K562 (cell line): ENCODE data around the gene CCDC28B. TPM values are rescaled to one million over a fixed set of nuclear protein-coding genes. Genes with fewer than 3 reads are reported as not detected.

Experiments
- BMI1 ChIP-seq: fragments of 150-350 bp; IDR thresholded peaks from 2 replicates; pipeline ENCODE4 v1.6.1; 2014; ENCODE audit warnings: low read length
- CREB5 ChIP-seq: fragments of 250-450 bp; sonication (Bioruptor Pico); IDR thresholded peaks from 2 replicates; pipeline ENCODE4 v1.5.0; 2020; ENCODE audit warnings: mild to moderate bottlenecking
- KDM5B ChIP-seq: fragments of 200-600 bp; sonication (generic); IDR thresholded peaks from 2 replicates; pipeline ENCODE4 v1.6.1; 2012; ENCODE audit warnings: low read depth, mild to moderate bottlenecking, moderate library complexity, low read length, control low read depth, inconsistent platforms; ENCODE audit not compliant: insufficient replicate concordance
- NFATC3 ChIP-seq: fragments of 450-650 bp; IDR thresholded peaks from 2 replicates; pipeline ENCODE4 v1.6.1; 2017; ENCODE audit warnings: mild to moderate bottlenecking
- NR3C1 ChIP-seq: sonication (generic); formaldehyde crosslinking; IDR thresholded peaks from 2 replicates; pipeline ENCODE4 v1.8.1; 2022; ENCODE audit warnings: missing genetic modification reagents
- RBM34 ChIP-seq: fragments of 200-400 bp; formaldehyde crosslinking; IDR thresholded peaks from 2 replicates; pipeline ENCODE4 v1.6.1; 2018; ENCODE audit warnings: low read length, borderline replicate concordance; ENCODE audit not compliant: insufficient read depth
- RNF2 ChIP-seq: sonication (generic); IDR thresholded peaks from 2 replicates; pipeline ENCODE4 v1.6.1; 2016
- SMAD1 ChIP-seq: fragments of 150-350 bp; IDR thresholded peaks from 2 replicates; pipeline ENCODE4 v1.6.1; 2014; ENCODE audit warnings: low read length, low read depth; ENCODE audit not compliant: partially characterized antibody
- THAP12 ChIP-seq: fragments of 250-450 bp; sonication (Bioruptor Pico); IDR thresholded peaks from 2 replicates; pipeline ENCODE4 v1.9.0; 2021; ENCODE audit warnings: mild to moderate bottlenecking, inconsistent platforms
- ZNF586 ChIP-seq: fragments of 450-650 bp; formaldehyde crosslinking; conservative IDR thresholded peaks from 2 replicates; pipeline ENCODE4 v1.4.0; 2020; ENCODE audit warnings: mild to moderate bottlenecking, moderate library complexity
- polyA plus RNA-seq, 8 experiments: library from polyadenylated mRNA; depleted of rRNA in 4 of 8; stranded (reverse) in 5 of 8; unstranded in 3 of 8; fragments of >200 nt; fragmentation: Nextera tagmentation in 2 of 8; fragmentation: Illumina TruSeq in 1 of 8; extraction: Ambion mirVana in 2 of 8; extraction: Trizol in 1 of 8; gene quantifications; 2 replicates each; pipeline versions ENCODE4 v1.2.1 to v1.2.3, GENCODE V29; 2011 to 2014; ENCODE audit warnings: inconsistent platforms in 1 of 8, missing spikeins in 1 of 8
- total RNA-seq, 7 experiments: library from RNA; depleted of rRNA in 6 of 7; stranded (reverse); fragments of >200 nt in 6 of 7; fragmentation: Illumina TruSeq in 2 of 7; extraction: Trizol in 2 of 7; gene quantifications; 2 replicates each; pipeline versions ENCODE4 v1.2.1 to v1.2.3, GENCODE V29; 2011 to 2021; ENCODE audit warnings: low replicate concordance in 1 of 7
- TF ChIP-seq, protein P1 (sequence below): sonication (generic); formaldehyde crosslinking; IDR thresholded peaks from 2 replicates; pipeline ENCODE4 v1.8.0; 2023; ENCODE audit warnings: mild to moderate bottlenecking, missing genetic modification reagents
- TF ChIP-seq, protein P2 (sequence below): sonication (generic); IDR thresholded peaks from 2 replicates; pipeline ENCODE4 v1.6.1; 2016
- TF ChIP-seq, protein P3 (sequence below), 2 experiments: IDR thresholded peaks in 1 of 2; conservative IDR thresholded peaks in 1 of 2; 2 replicates each; pipeline ENCODE4 v1.6.1; 2016; ENCODE audit warnings: low read depth in 2 of 2, mild to moderate bottlenecking in 1 of 2, missing compliant biosample characterization in 1 of 2, missing genetic modification characterization in 1 of 2, moderate library complexity in 1 of 2
- TF ChIP-seq, protein P4 (sequence below): sonication (generic); formaldehyde crosslinking; IDR thresholded peaks from 2 replicates; pipeline ENCODE4 v1.8.0; 2022; ENCODE audit warnings: missing genetic modification reagents, mild to moderate bottlenecking, borderline replicate concordance

Gene CCDC28B
- total and polyA plus RNA-seq, 9 of the 15 experiments (the other 6 are each of a cell fraction or from before 2014, with no cell fraction given) = 5.7 to 54.5 (median 31.7) TPM

DNA sequence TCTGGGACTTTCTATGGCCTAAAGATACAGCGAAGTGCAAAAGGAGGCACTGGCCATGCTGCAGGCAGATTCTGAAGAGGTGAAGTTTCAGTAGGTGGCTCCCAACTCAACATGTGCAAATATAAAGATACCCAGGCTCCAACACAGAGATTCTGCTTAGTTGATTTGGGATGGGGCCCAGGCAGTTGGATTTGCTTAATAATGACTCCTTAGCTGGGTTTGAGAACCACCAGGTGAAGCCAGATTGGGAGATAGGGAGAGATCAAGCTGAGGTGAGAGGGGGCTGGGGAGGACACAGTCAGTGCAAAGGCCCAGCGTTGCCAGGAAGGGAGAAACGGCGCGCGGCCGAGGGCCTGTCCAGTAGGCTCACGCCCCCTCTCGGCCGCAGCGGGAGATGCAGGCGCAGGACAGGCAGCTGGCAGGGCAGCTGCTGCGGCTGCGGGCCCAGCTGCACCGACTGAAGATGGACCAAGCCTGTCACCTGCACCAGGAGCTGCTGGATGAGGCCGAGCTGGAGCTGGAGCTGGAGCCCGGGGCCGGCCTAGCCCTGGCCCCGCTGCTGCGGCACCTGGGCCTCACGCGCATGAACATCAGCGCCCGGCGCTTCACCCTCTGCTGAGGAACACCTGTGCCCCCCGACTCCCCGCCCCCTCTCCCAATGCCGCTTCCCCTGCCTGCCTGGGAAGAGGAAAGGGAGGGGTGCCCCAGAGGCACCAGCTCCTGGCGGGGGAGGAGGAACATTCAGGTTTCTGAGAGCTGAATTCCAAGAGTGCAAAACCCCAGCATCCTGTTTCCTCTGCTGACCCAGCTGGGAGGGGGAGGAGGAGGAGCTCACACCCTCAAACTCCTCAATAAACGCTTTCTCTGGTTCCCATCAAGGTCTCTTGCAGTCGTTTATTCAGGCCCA lies 47.8 kb downstream of the CCDC28B start (continued):
- TF ChIP-seq, protein P1, sequence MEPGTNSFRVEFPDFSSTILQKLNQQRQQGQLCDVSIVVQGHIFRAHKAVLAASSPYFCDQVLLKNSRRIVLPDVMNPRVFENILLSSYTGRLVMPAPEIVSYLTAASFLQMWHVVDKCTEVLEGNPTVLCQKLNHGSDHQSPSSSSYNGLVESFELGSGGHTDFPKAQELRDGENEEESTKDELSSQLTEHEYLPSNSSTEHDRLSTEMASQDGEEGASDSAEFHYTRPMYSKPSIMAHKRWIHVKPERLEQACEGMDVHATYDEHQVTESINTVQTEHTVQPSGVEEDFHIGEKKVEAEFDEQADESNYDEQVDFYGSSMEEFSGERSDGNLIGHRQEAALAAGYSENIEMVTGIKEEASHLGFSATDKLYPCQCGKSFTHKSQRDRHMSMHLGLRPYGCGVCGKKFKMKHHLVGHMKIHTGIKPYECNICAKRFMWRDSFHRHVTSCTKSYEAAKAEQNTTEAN = no peak
- TF ChIP-seq SMAD1 (no peak), NR3C1 (no peak), THAP12 (CRISPR knock-in tag) (no peak), RNF2 (no peak), RBM34 (no peak), ZNF586 (CRISPR knock-in tag) (no peak), KDM5B (no peak), NFATC3 (no peak), CREB5 (CRISPR knock-in tag) (no peak), BMI1 (no peak)
- TF ChIP-seq, protein P2, sequence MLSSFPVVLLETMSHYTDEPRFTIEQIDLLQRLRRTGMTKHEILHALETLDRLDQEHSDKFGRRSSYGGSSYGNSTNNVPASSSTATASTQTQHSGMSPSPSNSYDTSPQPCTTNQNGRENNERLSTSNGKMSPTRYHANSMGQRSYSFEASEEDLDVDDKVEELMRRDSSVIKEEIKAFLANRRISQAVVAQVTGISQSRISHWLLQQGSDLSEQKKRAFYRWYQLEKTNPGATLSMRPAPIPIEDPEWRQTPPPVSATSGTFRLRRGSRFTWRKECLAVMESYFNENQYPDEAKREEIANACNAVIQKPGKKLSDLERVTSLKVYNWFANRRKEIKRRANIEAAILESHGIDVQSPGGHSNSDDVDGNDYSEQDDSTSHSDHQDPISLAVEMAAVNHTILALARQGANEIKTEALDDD = no peak
- TF ChIP-seq, protein P3, sequence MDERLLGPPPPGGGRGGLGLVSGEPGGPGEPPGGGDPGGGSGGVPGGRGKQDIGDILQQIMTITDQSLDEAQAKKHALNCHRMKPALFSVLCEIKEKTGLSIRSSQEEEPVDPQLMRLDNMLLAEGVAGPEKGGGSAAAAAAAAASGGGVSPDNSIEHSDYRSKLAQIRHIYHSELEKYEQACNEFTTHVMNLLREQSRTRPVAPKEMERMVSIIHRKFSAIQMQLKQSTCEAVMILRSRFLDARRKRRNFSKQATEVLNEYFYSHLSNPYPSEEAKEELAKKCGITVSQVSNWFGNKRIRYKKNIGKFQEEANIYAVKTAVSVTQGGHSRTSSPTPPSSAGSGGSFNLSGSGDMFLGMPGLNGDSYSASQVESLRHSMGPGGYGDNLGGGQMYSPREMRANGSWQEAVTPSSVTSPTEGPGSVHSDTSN (CRISPR knock-in tag; IDR thresholded peaks at IDR 0.05; ENCODE audit: low read depth) = no peak
- TF ChIP-seq, protein P3 (tag; conservative IDR thresholded peaks at IDR 0.05; ENCODE audit: low read depth) = no peak
- TF ChIP-seq, protein P4, sequence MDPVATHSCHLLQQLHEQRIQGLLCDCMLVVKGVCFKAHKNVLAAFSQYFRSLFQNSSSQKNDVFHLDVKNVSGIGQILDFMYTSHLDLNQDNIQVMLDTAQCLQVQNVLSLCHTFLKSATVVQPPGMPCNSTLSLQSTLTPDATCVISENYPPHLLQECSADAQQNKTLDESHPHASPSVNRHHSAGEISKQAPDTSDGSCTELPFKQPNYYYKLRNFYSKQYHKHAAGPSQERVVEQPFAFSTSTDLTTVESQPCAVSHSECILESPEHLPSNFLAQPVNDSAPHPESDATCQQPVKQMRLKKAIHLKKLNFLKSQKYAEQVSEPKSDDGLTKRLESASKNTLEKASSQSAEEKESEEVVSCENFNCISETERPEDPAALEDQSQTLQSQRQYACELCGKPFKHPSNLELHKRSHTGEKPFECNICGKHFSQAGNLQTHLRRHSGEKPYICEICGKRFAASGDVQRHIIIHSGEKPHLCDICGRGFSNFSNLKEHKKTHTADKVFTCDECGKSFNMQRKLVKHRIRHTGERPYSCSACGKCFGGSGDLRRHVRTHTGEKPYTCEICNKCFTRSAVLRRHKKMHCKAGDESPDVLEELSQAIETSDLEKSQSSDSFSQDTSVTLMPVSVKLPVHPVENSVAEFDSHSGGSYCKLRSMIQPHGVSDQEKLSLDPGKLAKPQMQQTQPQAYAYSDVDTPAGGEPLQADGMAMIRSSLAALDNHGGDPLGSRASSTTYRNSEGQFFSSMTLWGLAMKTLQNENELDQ = no peak
